Measurements from ENCODE around the gene GTPBP4. TPM values are rescaled to one million over a fixed set of nuclear protein-coding genes. Genes with fewer than 3 reads are reported as not detected.
A peak's percentile ranks its signal among the peaks of the same experiment; 100 is the strongest.
"Not testable (repeated sequence)": the region's sequence is repeated elsewhere in the genome, so short reads cannot be mapped to it uniquely, and the experiment has no call there.

The GTPBP4 gene
- total RNA-seq, 2 experiments from 2014 or later: 50.3 to 53.7 TPM

DNA sequence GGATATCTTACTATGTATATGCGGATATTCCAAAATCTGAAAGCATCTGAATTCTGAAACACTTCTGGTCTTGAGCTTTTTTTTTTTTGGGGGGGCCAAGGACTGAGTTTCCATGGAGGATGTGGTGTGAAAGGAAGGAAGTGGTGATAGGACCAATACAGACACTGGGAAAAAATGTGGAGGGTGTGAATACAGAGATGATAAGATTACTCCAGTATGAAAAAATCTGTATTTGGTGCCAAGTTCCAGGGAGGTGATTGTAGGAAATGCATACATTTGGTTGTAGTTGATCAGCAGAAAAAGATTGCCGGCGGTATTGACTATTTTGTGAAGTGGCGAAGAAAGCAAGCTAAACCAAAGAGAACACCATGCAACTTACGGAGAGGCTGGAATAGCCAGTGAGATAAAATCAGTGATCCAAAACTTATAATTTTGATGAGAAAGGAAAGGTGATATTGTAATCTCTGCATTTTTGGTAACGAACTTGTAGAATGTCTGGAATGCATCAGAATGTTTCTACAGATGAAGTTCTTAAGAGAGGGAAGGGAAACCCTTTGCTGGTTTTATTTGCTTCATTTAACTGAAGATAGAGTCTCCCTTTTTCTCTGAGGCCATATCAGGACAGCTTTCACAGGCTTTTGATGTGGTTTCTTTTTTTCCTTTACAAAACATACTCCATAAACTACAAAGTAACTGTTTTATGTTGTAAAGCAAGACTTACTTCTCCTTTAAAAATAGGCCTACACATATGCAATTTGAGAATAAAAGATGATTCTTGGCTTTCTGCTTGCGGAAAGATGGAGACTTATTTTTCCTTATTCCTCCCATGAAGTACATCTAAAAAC, 73.9 kb downstream of the GTPBP4 start:
- peaks cover 36% of the 10 kb centered on the region for H3K36me3 Mint-ChIP-seq (ENCODE audit: low read depth)
- H3K27me3 ChIP-seq (ENCODE audit: control insufficient read depth in 1 of 2, insufficient read depth in 2 of 2, low read length in 2 of 2): no peaks in the 10 kb centered on the region
- DNase-seq (peak in 1 of 14 experiments; percentile 41), ATAC-seq (ENCODE audit: poor library complexity) (no peak)
- H3K27me3 Mint-ChIP-seq: no peaks in the 10 kb centered on the region
- CTCF ChIA-PET: interaction anchor here (1.4 kb wide), 2 partner anchors 12 to 13 kb away, joined by 3 to 5 read pairs; no protein-coding TSS in a partner anchor
- H3K9me3 ChIP-seq (ENCODE audit: control insufficient read depth in 1 of 2, insufficient read depth in 1 of 2, low read length in 2 of 2): no peaks in the 10 kb centered on the region
- peaks cover 63% of the 10 kb centered on the region for H3K4me1 ChIP-seq (ENCODE audit: insufficient read depth, low read length)
- H3K27ac ChIP-seq (ENCODE audit: low read depth in 1 of 2, low read length in 2 of 2): peak overlapping the region; percentile 55 to 65
- peak overlapping the region; percentile 21 for H3K4me3 ChIP-seq (ENCODE audit: low read length)
- H3K4me1 Mint-ChIP-seq (ENCODE audit: low read depth): peaks cover 92% of the 10 kb centered on the region
- POLR2A ChIA-PET: interaction anchor here (0.6 to 3.2 kb wide), 4 partner anchors 8 to 58 kb away, joined by 3 to 51 read pairs (median 5); partner anchors contain the start of gene IDI1
- intact Hi-C loops (cut with DNase I, micrococcal nuclease): loop anchor here in 1 of 2 experiments (2.0 to 5.0 kb wide), 3 partner anchors 13 to 130 kb away; partner anchors contain the start of genes GTPBP4, IDI1 and LARP4B
- no peaks in the 10 kb centered on the region for H3K36me3 ChIP-seq (ENCODE audit: insufficient read depth, low read length)
- peak overlapping the region; percentile 81 for H3K4me3 Mint-ChIP-seq
- peak overlapping the region; percentile 98 for H3K27ac Mint-ChIP-seq
- TF ChIP-seq, protein P1, sequence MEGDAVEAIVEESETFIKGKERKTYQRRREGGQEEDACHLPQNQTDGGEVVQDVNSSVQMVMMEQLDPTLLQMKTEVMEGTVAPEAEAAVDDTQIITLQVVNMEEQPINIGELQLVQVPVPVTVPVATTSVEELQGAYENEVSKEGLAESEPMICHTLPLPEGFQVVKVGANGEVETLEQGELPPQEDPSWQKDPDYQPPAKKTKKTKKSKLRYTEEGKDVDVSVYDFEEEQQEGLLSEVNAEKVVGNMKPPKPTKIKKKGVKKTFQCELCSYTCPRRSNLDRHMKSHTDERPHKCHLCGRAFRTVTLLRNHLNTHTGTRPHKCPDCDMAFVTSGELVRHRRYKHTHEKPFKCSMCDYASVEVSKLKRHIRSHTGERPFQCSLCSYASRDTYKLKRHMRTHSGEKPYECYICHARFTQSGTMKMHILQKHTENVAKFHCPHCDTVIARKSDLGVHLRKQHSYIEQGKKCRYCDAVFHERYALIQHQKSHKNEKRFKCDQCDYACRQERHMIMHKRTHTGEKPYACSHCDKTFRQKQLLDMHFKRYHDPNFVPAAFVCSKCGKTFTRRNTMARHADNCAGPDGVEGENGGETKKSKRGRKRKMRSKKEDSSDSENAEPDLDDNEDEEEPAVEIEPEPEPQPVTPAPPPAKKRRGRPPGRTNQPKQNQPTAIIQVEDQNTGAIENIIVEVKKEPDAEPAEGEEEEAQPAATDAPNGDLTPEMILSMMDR (IDR thresholded peaks at IDR 0.05): no peak
- no peaks in the 10 kb centered on the region for H3K9me3 Mint-ChIP-seq

DNA sequence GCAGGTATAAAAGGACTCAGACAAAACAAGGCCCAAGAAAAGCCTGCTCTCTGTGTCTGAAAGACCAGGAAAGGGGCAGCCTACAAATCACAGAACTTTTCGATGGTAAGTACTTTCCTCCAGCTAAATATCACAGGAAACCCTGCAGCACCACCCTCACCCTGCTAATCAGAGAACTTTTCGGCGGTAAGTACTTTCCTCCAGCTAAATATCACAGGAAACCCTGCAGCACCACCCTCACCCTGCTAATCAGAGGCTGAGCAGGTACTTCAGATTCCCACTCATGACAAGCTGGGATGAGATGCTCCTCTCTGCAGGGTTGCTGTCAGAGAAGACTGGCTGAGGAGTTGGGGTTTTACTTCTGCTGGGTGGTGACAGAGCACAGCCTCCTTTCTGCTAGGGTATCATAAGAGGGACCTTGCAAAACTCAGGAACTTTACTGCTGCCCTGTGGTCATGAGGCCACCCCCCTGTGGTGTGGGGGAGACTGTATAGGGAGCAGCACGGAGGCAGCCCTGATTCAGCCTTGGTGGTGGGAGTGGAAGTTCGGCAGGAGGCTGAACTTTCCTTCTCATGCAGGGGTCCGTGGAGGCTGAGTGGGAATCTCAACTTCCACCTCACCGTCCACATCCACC, 75.1 kb downstream of the GTPBP4 start:
- intact Hi-C loops (cut with DNase I, micrococcal nuclease): loop anchor here in 1 of 2 experiments (2.0 to 5.0 kb wide), 3 partner anchors 15 to 131 kb away; partner anchors contain the start of genes GTPBP4, IDI1 and LARP4B
- peak; percentile 89 for ATAC-seq (ENCODE audit: poor library complexity)
- H3K36me3 Mint-ChIP-seq (ENCODE audit: low read depth): peaks cover 24% of the 10 kb centered on the region
- POLR2A ChIA-PET: interaction anchor here (1.0 to 3.2 kb wide), 7 partner anchors 10 to 132 kb away, joined by 3 to 51 read pairs (median 5); partner anchors contain the start of genes IDI1 and LARP4B
- peak overlapping the region; percentile 98 for H3K27ac Mint-ChIP-seq
- Histone ChIP-seq H3K27me3 (ENCODE audit: control insufficient read depth in 1 of 2, insufficient read depth in 2 of 2, low read length in 2 of 2) (no peaks in the 10 kb centered on the region), H3K9me3 (ENCODE audit: control insufficient read depth in 1 of 2, insufficient read depth in 1 of 2, low read length in 2 of 2) (no peaks in the 10 kb centered on the region), H3K4me1 (ENCODE audit: insufficient read depth, low read length) (peaks cover 55% of the 10 kb centered on the region), H3K36me3 (ENCODE audit: insufficient read depth, low read length) (no peaks in the 10 kb centered on the region), H3K27ac (ENCODE audit: low read depth in 1 of 2, low read length in 2 of 2) (peak overlapping the region; percentile 55 to 65), H3K4me3 (ENCODE audit: low read length) (peak overlapping the region; percentile 21)
- H3K9me3 Mint-ChIP-seq: no peaks in the 10 kb centered on the region
- H3K4me1 Mint-ChIP-seq (ENCODE audit: low read depth): peaks cover 89% of the 10 kb centered on the region
- H3K4me3 Mint-ChIP-seq: peak overlapping the region; percentile 81
- CTCF ChIA-PET: interaction anchor here (0.7 to 1.4 kb wide), 2 partner anchors 12 to 13 kb away, joined by 3 to 5 read pairs; no protein-coding TSS in a partner anchor
- H3K27me3 Mint-ChIP-seq: no peaks in the 10 kb centered on the region
- peak in 9 of 14 experiments; percentile 5 to 76 (median 19) for DNase-seq
- TF ChIP-seq, protein P1 (IDR thresholded peaks at IDR 0.05): no peak

DNA sequence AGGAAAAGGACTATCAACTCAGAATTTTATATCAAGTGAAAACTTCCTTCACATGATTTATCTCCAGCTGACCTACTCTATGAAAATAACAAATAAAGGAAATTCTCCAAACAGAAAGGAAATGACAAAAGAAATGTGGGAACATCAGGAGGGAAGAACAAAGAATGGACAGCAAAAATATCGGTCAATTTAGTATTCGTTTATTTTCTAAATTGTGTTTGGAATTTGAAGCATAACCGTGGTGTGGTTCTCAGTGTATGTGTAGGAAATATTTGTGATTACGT, 76.7 kb downstream of the GTPBP4 start:
- Mint-ChIP-seq H3K4me1 (ENCODE audit: low read depth) (peaks cover 92% of the 10 kb centered on the region), H3K9me3 (no peaks in the 10 kb centered on the region), H3K27me3 (no peaks in the 10 kb centered on the region), H3K36me3 (ENCODE audit: low read depth) (peaks cover 22% of the 10 kb centered on the region), H3K4me3 (no peak overlapping the region), H3K27ac (peak overlapping the region; percentile 98)
- H3K4me3 ChIP-seq (ENCODE audit: low read length): no peak overlapping the region
- H3K36me3 ChIP-seq (ENCODE audit: insufficient read depth, low read length): no peaks in the 10 kb centered on the region
- no peaks in the 10 kb centered on the region for H3K9me3 ChIP-seq (ENCODE audit: control insufficient read depth in 1 of 2, insufficient read depth in 1 of 2, low read length in 2 of 2)
- intact Hi-C loops (cut with DNase I, micrococcal nuclease): loop anchor here in 1 of 2 experiments (5.0 kb wide), 2 partner anchors 78 to 133 kb away; partner anchors contain the start of genes GTPBP4 and LARP4B
- ATAC-seq (ENCODE audit: poor library complexity): no peak
- H3K27ac ChIP-seq (ENCODE audit: low read depth in 1 of 2, low read length in 2 of 2): peak overlapping the region in 1 of 2 donors; percentile 18
- TF ChIP-seq, protein P1 (IDR thresholded peaks at IDR 0.05): no peak
- H3K4me1 ChIP-seq (ENCODE audit: insufficient read depth, low read length): peaks cover 45% of the 10 kb centered on the region
- no peak for DNase-seq
- no peaks in the 10 kb centered on the region for H3K27me3 ChIP-seq (ENCODE audit: control insufficient read depth in 1 of 2, insufficient read depth in 2 of 2, low read length in 2 of 2)
- CTCF ChIA-PET: no interaction called here
- POLR2A ChIA-PET: no interaction called here

DNA sequence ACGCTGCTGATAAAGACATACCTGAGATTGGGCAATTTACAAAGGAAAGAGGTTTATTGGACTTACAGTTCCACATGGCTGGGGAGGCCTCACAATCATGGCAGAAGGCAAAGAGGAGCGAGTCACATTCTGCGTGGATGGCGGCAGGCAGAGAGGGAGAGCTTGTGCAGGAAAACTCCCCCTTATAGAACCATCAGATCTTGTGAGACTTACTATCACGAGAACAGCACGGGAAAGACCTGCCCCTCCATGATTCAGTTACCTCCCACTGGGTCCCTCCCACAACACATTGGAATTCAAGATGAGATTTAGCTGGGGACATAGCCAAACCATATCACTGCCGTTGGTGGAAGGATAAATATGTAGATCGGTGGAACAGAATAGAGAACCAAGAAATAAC, 78.5 kb downstream of the GTPBP4 start:
- H3K27me3 Mint-ChIP-seq; H3K9me3 ChIP-seq (ENCODE audit: control insufficient read depth in 1 of 2, insufficient read depth in 1 of 2, low read length in 2 of 2); CTCF ChIA-PET; H3K9me3 Mint-ChIP-seq; ATAC-seq (ENCODE audit: poor library complexity); H3K27ac ChIP-seq (ENCODE audit: low read depth in 1 of 2, low read length in 2 of 2); intact Hi-C loops (cut with DNase I, micrococcal nuclease); H3K4me3 Mint-ChIP-seq; H3K27me3 ChIP-seq (ENCODE audit: control insufficient read depth in 1 of 2, insufficient read depth in 2 of 2, low read length in 2 of 2); H3K36me3 ChIP-seq (ENCODE audit: insufficient read depth, low read length); DNase-seq; POLR2A ChIA-PET; H3K4me3 ChIP-seq (ENCODE audit: low read length): not testable (repeated sequence)
- Mint-ChIP-seq H3K4me1 (ENCODE audit: low read depth) (peaks cover 81% of the 10 kb centered on the region), H3K27ac (peak overlapping the region; percentile 64), H3K36me3 (ENCODE audit: low read depth) (peaks cover 17% of the 10 kb centered on the region)
- peaks cover 31% of the 10 kb centered on the region for H3K4me1 ChIP-seq (ENCODE audit: insufficient read depth, low read length)

Data from CD4-positive, alpha-beta T cell (primary cell).